Measurements from ENCODE around the gene RAB35.

GRCh38 chr12:120081641-120082040, 34.9 kb downstream of the RAB35 start:
- TF ChIP-seq, protein P1, sequence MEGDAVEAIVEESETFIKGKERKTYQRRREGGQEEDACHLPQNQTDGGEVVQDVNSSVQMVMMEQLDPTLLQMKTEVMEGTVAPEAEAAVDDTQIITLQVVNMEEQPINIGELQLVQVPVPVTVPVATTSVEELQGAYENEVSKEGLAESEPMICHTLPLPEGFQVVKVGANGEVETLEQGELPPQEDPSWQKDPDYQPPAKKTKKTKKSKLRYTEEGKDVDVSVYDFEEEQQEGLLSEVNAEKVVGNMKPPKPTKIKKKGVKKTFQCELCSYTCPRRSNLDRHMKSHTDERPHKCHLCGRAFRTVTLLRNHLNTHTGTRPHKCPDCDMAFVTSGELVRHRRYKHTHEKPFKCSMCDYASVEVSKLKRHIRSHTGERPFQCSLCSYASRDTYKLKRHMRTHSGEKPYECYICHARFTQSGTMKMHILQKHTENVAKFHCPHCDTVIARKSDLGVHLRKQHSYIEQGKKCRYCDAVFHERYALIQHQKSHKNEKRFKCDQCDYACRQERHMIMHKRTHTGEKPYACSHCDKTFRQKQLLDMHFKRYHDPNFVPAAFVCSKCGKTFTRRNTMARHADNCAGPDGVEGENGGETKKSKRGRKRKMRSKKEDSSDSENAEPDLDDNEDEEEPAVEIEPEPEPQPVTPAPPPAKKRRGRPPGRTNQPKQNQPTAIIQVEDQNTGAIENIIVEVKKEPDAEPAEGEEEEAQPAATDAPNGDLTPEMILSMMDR (IDR thresholded peaks at IDR 0.05), result no peak
- no peak for TF ChIP-seq EZH2 (IDR thresholded peaks at IDR 0.05; ENCODE audit: borderline replicate concordance, insufficient read depth, low read depth, low read length, poor library complexity, severe bottlenecking)
